Activated CD8-positive, alpha-beta T cell treated with anti-CD3 and anti-CD28 coated beads for 36 hours (primary cell): ENCODE data around the gene ARPP21. TPM values are rescaled to one million over a fixed set of nuclear protein-coding genes. Genes with fewer than 3 reads are reported as not detected.

ENCODE experiments used
- ATAC-seq: fragments of 200-7000 bp; cut with Tn5 transposase; one replicate; pipeline ENCODE4 v1.10.0; 2021; ENCODE audit warnings: mild to moderate bottlenecking, moderate library complexity
- CTCF ChIA-PET: fragments of 350-600 bp; sonication (Branson Sonifier 250); formaldehyde crosslinking; loops from one replicate; lab custom pipeline; 2021; ENCODE audit warnings: antibody characterized with exemption; lab: Charles Lee
- POLR2A ChIA-PET: fragments of 350-600 bp; sonication (Branson Sonifier 250); formaldehyde crosslinking; loops from one replicate; lab custom pipeline; 2021; ENCODE audit warnings: antibody characterized with exemption; lab: Charles Lee
- DNase-seq: peaks from one replicate; pipeline ENCODE4 v3.0.0-alpha.2; 2020
- H3K27ac Mint-ChIP-seq: one replicate; pipeline ENCODE4 v1.8.0; 2021; ENCODE audit warnings: mild to moderate bottlenecking, mixed read lengths
- H3K27me3 Mint-ChIP-seq: one replicate; pipeline ENCODE4 v1.8.0; 2021; ENCODE audit warnings: mixed read lengths
- H3K36me3 Mint-ChIP-seq: one replicate; pipeline ENCODE4 v1.8.0; 2021; ENCODE audit warnings: low read depth, mixed read lengths
- H3K4me1 Mint-ChIP-seq: one replicate; pipeline ENCODE4 v1.8.0; 2021; ENCODE audit warnings: low read depth, mixed read lengths
- H3K4me3 Mint-ChIP-seq: one replicate; pipeline ENCODE4 v1.8.0; 2021; ENCODE audit warnings: mild to moderate bottlenecking, moderate library complexity, mixed read lengths
- H3K9me3 Mint-ChIP-seq: one replicate; pipeline ENCODE4 v1.8.0; 2021; ENCODE audit warnings: mixed read lengths
- CTCF ChIP-seq: fragments of 200-600 bp; IDR thresholded peaks from one replicate; pipeline ENCODE4 v1.8.0; 2022; ENCODE audit warnings: antibody characterized with exemption, mild to moderate bottlenecking
- intact Hi-C: fragments of 100-400 bp; cut with micrococcal nuclease; formaldehyde crosslinking; loops from one replicate; pipeline ENCODE4 v1.10.0; 2022
- total RNA-seq, 2 experiments: library from RNA; stranded (reverse); gene quantifications; one replicate each; pipeline ENCODE4 v1.2.3, GENCODE V29; 2021

Gene ARPP21
- total RNA-seq, 2 experiments from 2014 or later = not detected

DNA sequence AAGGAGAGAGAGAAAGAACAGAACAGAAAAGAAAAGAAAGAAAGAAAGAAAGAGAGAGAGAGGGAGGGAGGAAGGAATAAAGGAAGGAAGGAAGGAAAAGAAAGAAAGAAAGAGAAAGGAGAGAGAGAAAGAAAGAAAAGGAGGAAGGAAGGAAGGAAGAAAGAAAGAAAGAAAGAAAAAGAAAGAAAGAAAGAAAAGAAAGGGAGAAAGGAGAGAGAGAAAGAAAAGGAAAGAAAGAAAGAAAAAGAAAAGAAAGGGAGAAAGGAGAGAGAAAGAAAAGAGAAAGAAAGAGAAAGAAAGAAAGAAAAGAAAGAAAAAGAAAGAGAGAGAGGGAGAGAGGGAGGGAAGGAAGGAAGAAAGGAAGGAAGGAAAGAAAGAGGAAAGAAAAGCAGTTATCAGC lies 108.8 kb downstream of the ARPP21 start:
- H3K4me3 Mint-ChIP-seq = no peak overlapping the region
- H3K4me1 Mint-ChIP-seq = no peaks in the 10 kb centered on the region
- no peaks in the 10 kb centered on the region for H3K36me3 Mint-ChIP-seq
- H3K27me3 Mint-ChIP-seq = no peaks in the 10 kb centered on the region
- intact Hi-C loops = no loop called here
- peak; percentile 32 for TF ChIP-seq CTCF
- ATAC-seq (no peak), DNase-seq (no peak)
- H3K9me3 Mint-ChIP-seq = no peaks in the 10 kb centered on the region
- ChIA-PET POLR2A (no interaction called here), CTCF (no interaction called here)
- H3K27ac Mint-ChIP-seq = no peak overlapping the region

- Mint-ChIP-seq H3K4me3 (no peak overlapping the region), H3K4me1 (no peaks in the 10 kb centered on the region), H3K27me3 (no peaks in the 10 kb centered on the region), H3K27ac (no peak overlapping the region), H3K9me3 (no peaks in the 10 kb centered on the region), H3K36me3 (no peaks in the 10 kb centered on the region)
- no peak for TF ChIP-seq CTCF
- ATAC-seq (no peak), DNase-seq (no peak)
- CTCF ChIA-PET = no interaction called here
- intact Hi-C loops = no loop called here
- POLR2A ChIA-PET = no interaction called here
Measured at GRCh38 chr3:35751207-35751606, 111.9 kb downstream of the ARPP21 start.

DNA sequence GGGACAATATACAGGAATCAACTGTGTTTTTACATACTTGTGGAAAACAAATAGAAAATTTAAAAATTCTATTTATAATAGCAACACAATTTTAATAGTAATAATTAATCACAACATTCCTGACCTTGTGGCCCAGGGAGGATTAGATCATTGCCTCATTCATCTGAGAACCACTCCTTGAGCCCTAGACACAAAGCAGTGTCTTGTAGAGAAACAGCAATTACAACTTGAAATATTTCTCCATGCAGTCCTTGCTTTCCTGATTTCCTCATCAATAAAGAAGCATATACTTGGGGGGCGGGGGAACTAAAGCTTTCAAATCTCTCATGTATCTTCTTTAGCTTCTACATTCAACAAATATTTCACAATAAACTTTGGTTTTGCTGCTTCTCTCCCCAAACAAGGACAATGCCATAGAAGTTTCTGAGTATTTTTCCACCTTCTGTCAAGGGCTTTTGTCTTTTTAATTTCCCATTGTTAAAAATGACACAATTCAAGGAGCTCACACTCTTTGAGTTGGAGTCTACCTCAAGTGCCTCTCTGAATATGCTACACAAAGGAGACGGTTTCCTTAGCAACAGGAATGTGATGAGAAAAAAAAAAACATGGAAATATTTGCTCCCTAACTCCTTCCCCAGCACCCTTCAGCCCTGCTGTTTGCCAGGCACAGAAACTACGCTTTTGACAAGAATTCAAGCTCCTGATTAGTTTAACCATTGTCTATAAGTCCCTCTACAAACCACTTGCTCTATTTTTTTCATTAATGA lies 118.8 kb downstream of the ARPP21 start:
- intact Hi-C loops = no loop called here
- CTCF ChIA-PET = no interaction called here
- ATAC-seq (no peak), DNase-seq (no peak)
- Mint-ChIP-seq H3K4me3 (no peak overlapping the region), H3K36me3 (no peaks in the 10 kb centered on the region), H3K4me1 (no peaks in the 10 kb centered on the region), H3K27ac (no peak overlapping the region), H3K9me3 (no peaks in the 10 kb centered on the region), H3K27me3 (no peaks in the 10 kb centered on the region)
- TF ChIP-seq CTCF = no peak
- POLR2A ChIA-PET = no interaction called here

- ChIA-PET CTCF (no interaction called here), POLR2A (no interaction called here)
- intact Hi-C loops = no loop called here
- no peak for TF ChIP-seq CTCF
- Mint-ChIP-seq H3K9me3 (no peaks in the 10 kb centered on the region), H3K36me3 (no peaks in the 10 kb centered on the region), H3K27me3 (no peaks in the 10 kb centered on the region), H3K4me3 (no peak overlapping the region), H3K27ac (no peak overlapping the region), H3K4me1 (no peaks in the 10 kb centered on the region)
- ATAC-seq (no peak), DNase-seq (no peak)
Measured at GRCh38 chr3:35760146-35760545, 120.8 kb downstream of the ARPP21 start.

- Mint-ChIP-seq H3K4me1 (no peaks in the 10 kb centered on the region), H3K4me3 (no peak overlapping the region), H3K27ac (no peak overlapping the region), H3K36me3 (no peaks in the 10 kb centered on the region), H3K27me3 (no peaks in the 10 kb centered on the region), H3K9me3 (no peaks in the 10 kb centered on the region)
- intact Hi-C loops = no loop called here
- ATAC-seq = no peak
- DNase-seq = no peak
- ChIA-PET POLR2A (no interaction called here), CTCF (no interaction called here)
- TF ChIP-seq CTCF = no peak
Measured at GRCh38 chr3:35761311-35761710, 122.0 kb downstream of the ARPP21 start.
